ENCODE data around the gene YTHDF1. TPM values are rescaled to one million over a fixed set of nuclear protein-coding genes. Genes with fewer than 3 reads are reported as not detected.
A peak's percentile ranks its signal among the peaks of the same experiment; 100 is the strongest.

The YTHDF1 gene
- total RNA-seq = 10 to 100 TPM; 17.9 to 32.1 (median 29.7) TPM

- 2% methylated on average over 37 of the region's 96 CpGs for WGBS
- intact Hi-C loops (cut with DNase I) = loop anchor here (10.0 kb wide), 1 partner anchor 261 kb away; the partner anchor contains the start of gene SLC17A9
- H3K4me1 ChIP-seq = peaks cover 27 to 52% (median 49%) of the 10 kb centered on the region in 4 donors
- no peaks in the 10 kb centered on the region for H3K9me3 ChIP-seq
- peak within 1 kb of the TSS; percentile 90 to 97 (median 96) for H3K4me3 ChIP-seq
- peaks cover 16 to 35% (median 28%) of the 10 kb centered on the region in 4 donors for H3K36me3 ChIP-seq
- TF ChIP-seq POLR2A (IDR thresholded peaks at IDR 0.05; ENCODE audit: low read depth) (peak; percentile 69), POLR2AphosphoS5 (IDR thresholded peaks at IDR 0.05) (peak; percentile 81 to 95), CTCF (IDR thresholded peaks at IDR 0.05) (peak in 1 of 3 experiments; percentile 27), EP300 (IDR thresholded peaks at IDR 0.05) (no peak)
- peaks cover 0 to 18% (median 0%) of the 10 kb centered on the region in 4 donors for H3K27me3 ChIP-seq
- peak; percentile 98 for DNase-seq (ENCODE audit: extremely low spot score)
- H3K27ac ChIP-seq (replicated peaks in 1 of 4) = peak within 1 kb of the TSS; percentile 83 to 87 (median 84)
Measured at GRCh38 chr20:63216041-63216848, at the start of gene YTHDF1. Gene YTHDF1, minus strand, starts transcription at chr20:63216131. Its CDS starts 239 bp downstream, at chr20:63215892.

- Histone ChIP-seq H3K9me3 (no peaks in the 10 kb centered on the region), H3K36me3 (no peaks in the 10 kb centered on the region), H3K4me1 (no peaks in the 10 kb centered on the region), H3K27ac (replicated peaks in 1 of 4) (no peak overlapping the region), H3K27me3 (peaks cover 0 to 84% (median 0%) of the 10 kb centered on the region in 4 donors), H3K4me3 (no peak overlapping the region)
- intact Hi-C loops (cut with DNase I) = no loop called here
- 55% methylated on average over 14 of the region's 14 CpGs for WGBS
- no peak for TF ChIP-seq POLR2AphosphoS5 (IDR thresholded peaks at IDR 0.05)
- no peak for TF ChIP-seq CTCF (IDR thresholded peaks at IDR 0.05)
- no peak for TF ChIP-seq EP300 (IDR thresholded peaks at IDR 0.05)
- no peak for TF ChIP-seq POLR2A (IDR thresholded peaks at IDR 0.05; ENCODE audit: low read depth)
- no peak for DNase-seq (ENCODE audit: extremely low spot score)
Measured at GRCh38 chr20:63264519-63264918, 48.6 kb upstream of the YTHDF1 start.

GRCh38 chr20:63264000-63264399, 48.1 kb upstream of the YTHDF1 start:
- no peak overlapping the region for H3K4me3 ChIP-seq
- H3K36me3 ChIP-seq = no peaks in the 10 kb centered on the region
- no peak for TF ChIP-seq POLR2A (IDR thresholded peaks at IDR 0.05; ENCODE audit: low read depth)
- TF ChIP-seq EP300 (IDR thresholded peaks at IDR 0.05) = no peak
- no peak for TF ChIP-seq CTCF (IDR thresholded peaks at IDR 0.05)
- TF ChIP-seq POLR2AphosphoS5 (IDR thresholded peaks at IDR 0.05) = no peak
- H3K9me3 ChIP-seq = no peaks in the 10 kb centered on the region
- no peak overlapping the region for H3K27ac ChIP-seq (replicated peaks in 1 of 4)
- 80% methylated on average over 5 of the region's 10 CpGs for WGBS
- intact Hi-C loops (cut with DNase I) = no loop called here
- no peak for DNase-seq (ENCODE audit: extremely low spot score)
- H3K4me1 ChIP-seq = no peaks in the 10 kb centered on the region
- H3K27me3 ChIP-seq = peaks cover 0 to 89% (median 0%) of the 10 kb centered on the region in 4 donors

- intact Hi-C loops (cut with DNase I) = no loop called here
- H3K4me3 ChIP-seq = no peak overlapping the region
- no peaks in the 10 kb centered on the region for H3K9me3 ChIP-seq
- TF ChIP-seq POLR2A (IDR thresholded peaks at IDR 0.05; ENCODE audit: low read depth) = no peak
- TF ChIP-seq POLR2AphosphoS5 (IDR thresholded peaks at IDR 0.05) = no peak
- no peak for TF ChIP-seq CTCF (IDR thresholded peaks at IDR 0.05)
- peaks cover 0 to 92% (median 0%) of the 10 kb centered on the region in 4 donors for H3K27me3 ChIP-seq
- H3K4me1 ChIP-seq = no peaks in the 10 kb centered on the region
- no peak for DNase-seq (ENCODE audit: extremely low spot score)
- H3K36me3 ChIP-seq = no peaks in the 10 kb centered on the region
- no peak overlapping the region for H3K27ac ChIP-seq (replicated peaks in 1 of 4)
- 87% methylated on average over 9 of the region's 9 CpGs for WGBS
Measured at GRCh38 chr20:63262836-63263235, 46.9 kb upstream of the YTHDF1 start.

Measured in esophagus muscularis mucosa (tissue), 4 donors.